ENCODE results near the gene FAM163A.
A peak's percentile ranks its signal among the peaks of the same experiment; 100 is the strongest.

The FAM163A gene

GRCh38 chr1:179808503-179808902 is 65.4 kb downstream of the FAM163A start:
- TF ChIP-seq REST (IDR thresholded peaks at IDR 0.05; ENCODE audit: insufficient replicate concordance, low read depth): no peak
- no peak for TF ChIP-seq GABPA (IDR thresholded peaks at IDR 0.05; ENCODE audit: low read depth)
- TF ChIP-seq CTCF (IDR thresholded peaks at IDR 0.05; ENCODE audit: insufficient read depth, low read length): no peak
- TF ChIP-seq SPI1 (IDR thresholded peaks at IDR 0.05; ENCODE audit: borderline replicate concordance, low read depth): no peak
- TF ChIP-seq POLR2AphosphoS5 (IDR thresholded peaks at IDR 0.05; ENCODE audit: low read depth): no peak
- Histone ChIP-seq H3K27me3 (ENCODE audit: insufficient read depth, poor library complexity, severe bottlenecking) (no peaks in the 10 kb centered on the region), H3K4me3 (replicated peaks; ENCODE audit: insufficient read depth, low read length) (no peak overlapping the region), H3K27ac (replicated peaks) (no peak overlapping the region)
- DNase-seq (ENCODE audit: low read depth in 1 of 2, low spot score in 1 of 2): no peak

- DNase-seq (ENCODE audit: low read depth in 1 of 2, low spot score in 1 of 2): peak; percentile 35 to 54
- Histone ChIP-seq H3K4me3 (replicated peaks; ENCODE audit: insufficient read depth, low read length) (no peak overlapping the region), H3K27me3 (ENCODE audit: insufficient read depth, poor library complexity, severe bottlenecking) (no peaks in the 10 kb centered on the region), H3K27ac (replicated peaks) (no peak overlapping the region)
- TF ChIP-seq CTCF (IDR thresholded peaks at IDR 0.05; ENCODE audit: insufficient read depth, low read length): peak; percentile 92
- TF ChIP-seq REST (IDR thresholded peaks at IDR 0.05; ENCODE audit: insufficient replicate concordance, low read depth): no peak
Observed at GRCh38 chr1:179809506-179810366, 66.6 kb downstream of the FAM163A start.

GRCh38 chr1:179810367-179810715 is 67.2 kb downstream of the FAM163A start:
- H3K27me3 ChIP-seq (ENCODE audit: insufficient read depth, poor library complexity, severe bottlenecking): no peaks in the 10 kb centered on the region
- H3K27ac ChIP-seq (replicated peaks): no peak overlapping the region
- no peak for DNase-seq (ENCODE audit: low read depth in 1 of 2, low spot score in 1 of 2)
- H3K4me3 ChIP-seq (replicated peaks; ENCODE audit: insufficient read depth, low read length): no peak overlapping the region
- TF ChIP-seq CTCF (IDR thresholded peaks at IDR 0.05; ENCODE audit: insufficient read depth, low read length) (no peak), REST (IDR thresholded peaks at IDR 0.05; ENCODE audit: insufficient replicate concordance, low read depth) (no peak), SPI1 (IDR thresholded peaks at IDR 0.05; ENCODE audit: borderline replicate concordance, low read depth) (no peak), POLR2AphosphoS5 (IDR thresholded peaks at IDR 0.05; ENCODE audit: low read depth) (no peak), GABPA (IDR thresholded peaks at IDR 0.05; ENCODE audit: low read depth) (no peak)
